ENCODE data around the gene GAS7. TPM values are rescaled to one million over a fixed set of nuclear protein-coding genes. Genes with fewer than 3 reads are reported as not detected.

GAS7 gene
- total RNA-seq, 2 donors from 2014 or later: 8.0 to 20.1 TPM

GRCh38 chr17:10041916-10042588 lies 156.4 kb downstream of the GAS7 start:
- 62 to 76% methylated on average over 16 to 17 of the region's 17 CpGs for WGBS, 2 donors
- Histone ChIP-seq H3K9me3 (no peaks in the 10 kb centered on the region), H3K36me3 (replicated peaks in 1 of 2; ENCODE audit: insufficient read depth in 1 of 2, low read depth in 2 of 2) (no peaks in the 10 kb centered on the region), H3K4me1 (no peaks in the 10 kb centered on the region), H3K27ac (peak overlapping the region in 1 of 4 donors; percentile 7), H3K4me3 (no peak overlapping the region), H3K27me3 (no peaks in the 10 kb centered on the region)
- TF ChIP-seq CTCF (IDR thresholded peaks at IDR 0.05): no peak
- intact Hi-C loops (cut with DNase I): no loop called here
- no peak for DNase-seq
- ATAC-seq: no peak

GRCh38 chr17:10041287-10041612 lies 157.2 kb downstream of the GAS7 start:
- H3K4me1 ChIP-seq: peaks cover 6% of the 10 kb centered on the region
- H3K4me3 ChIP-seq: no peak overlapping the region
- ATAC-seq (no peak), DNase-seq (no peak)
- intact Hi-C loops (cut with DNase I): no loop called here
- WGBS, 2 donors: 33 to 63% methylated on average over 4 of the region's 4 CpGs
- H3K27me3 ChIP-seq: no peaks in the 10 kb centered on the region
- H3K9me3 ChIP-seq: no peaks in the 10 kb centered on the region
- no peak overlapping the region for H3K27ac ChIP-seq
- no peaks in the 10 kb centered on the region for H3K36me3 ChIP-seq (replicated peaks in 1 of 2; ENCODE audit: insufficient read depth in 1 of 2, low read depth in 2 of 2)
- TF ChIP-seq CTCF (IDR thresholded peaks at IDR 0.05) (no peak), POLR2A (IDR thresholded peaks at IDR 0.05) (no peak)

- no peak overlapping the region for H3K4me3 ChIP-seq
Measured at GRCh38 chr17:10036511-10037061, 161.8 kb downstream of the GAS7 start.

GRCh38 chr17:10035885-10036284 lies 162.5 kb downstream of the GAS7 start:
- intact Hi-C loops (cut with DNase I): no loop called here
- Histone ChIP-seq H3K36me3 (replicated peaks in 1 of 2; ENCODE audit: insufficient read depth in 1 of 2, low read depth in 2 of 2) (no peaks in the 10 kb centered on the region), H3K9me3 (no peaks in the 10 kb centered on the region), H3K4me3 (no peak overlapping the region), H3K27me3 (no peaks in the 10 kb centered on the region), H3K27ac (peak overlapping the region in 2 of 4 donors; percentile 60 to 66), H3K4me1 (peaks cover 17% of the 10 kb centered on the region)
- WGBS, 2 donors: 41 to 64% methylated on average over 4 of the region's 4 CpGs
- no peak for ATAC-seq
- DNase-seq: no peak
- TF ChIP-seq CTCF (IDR thresholded peaks at IDR 0.05) (no peak), POLR2A (IDR thresholded peaks at IDR 0.05) (no peak)

More at GRCh38 chr17:10036511-10037061, 161.8 kb downstream of the GAS7 start:
- Histone ChIP-seq H3K4me1 (peaks cover 12% of the 10 kb centered on the region), H3K36me3 (replicated peaks in 1 of 2; ENCODE audit: insufficient read depth in 1 of 2, low read depth in 2 of 2) (no peaks in the 10 kb centered on the region), H3K27me3 (no peaks in the 10 kb centered on the region), H3K27ac (peak overlapping the region; percentile 16 to 66 (median 40)), H3K9me3 (no peaks in the 10 kb centered on the region)
- DNase-seq (peak; percentile 23 to 59 (median 30)), ATAC-seq (peak; percentile 61)
- TF ChIP-seq CTCF (IDR thresholded peaks at IDR 0.05): no peak
- TF ChIP-seq POLR2A (IDR thresholded peaks at IDR 0.05): peak in 2 of 3 donors; percentile 16 to 35
- 36 to 49% methylated on average over 11 of the region's 11 CpGs for WGBS, 2 donors
- intact Hi-C loops (cut with DNase I): no loop called here
